ENCODE measurements around the gene EFEMP2. TPM values are rescaled to one million over a fixed set of nuclear protein-coding genes. Genes with fewer than 3 reads are reported as not detected.

Gene EFEMP2
- total and polyA plus RNA-seq, 2 donors (not counting 1 experiment from before 2014, with no cell fraction given): 9.5 to 14.7 TPM

DNA sequence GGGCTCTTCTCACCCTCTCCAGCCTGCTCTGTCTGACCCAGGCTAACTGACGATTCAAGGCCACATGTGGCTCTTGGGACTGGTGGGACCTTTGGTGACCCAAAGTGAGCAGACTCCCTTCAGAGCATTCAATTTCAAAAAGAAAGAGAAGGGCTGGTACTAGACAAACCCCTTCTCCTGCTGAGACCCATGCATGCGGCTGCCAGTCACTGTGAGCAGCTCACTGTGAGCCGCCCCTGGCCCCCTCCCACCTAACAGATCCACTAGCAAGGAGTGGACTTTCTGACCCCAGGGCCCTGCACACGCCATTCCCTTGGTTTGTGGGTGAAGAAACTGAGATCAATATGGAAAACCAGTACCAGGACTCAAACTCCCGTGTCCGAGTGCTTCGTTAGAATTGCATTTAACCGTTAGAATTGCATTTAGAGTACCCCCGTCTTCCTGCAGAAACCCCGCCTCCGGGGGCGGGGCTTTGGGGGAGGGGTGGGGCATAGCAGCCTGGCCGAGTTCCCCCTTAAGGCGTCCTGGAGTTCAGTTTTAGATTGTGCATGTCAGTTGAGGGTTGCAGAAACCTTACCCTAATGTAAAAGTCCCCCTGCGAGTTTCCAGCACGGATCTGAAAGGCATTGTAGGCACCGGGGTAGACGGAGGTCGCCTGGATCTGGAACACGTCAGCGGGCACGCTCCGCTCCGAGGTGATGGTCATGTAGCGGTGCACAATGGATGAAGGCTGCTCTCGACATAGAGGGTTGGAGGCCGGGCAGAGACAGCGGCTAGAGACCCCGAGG is 5.1 kb downstream of the EFEMP2 start:
- Histone ChIP-seq H3K27ac (ENCODE audit: low read length in 2 of 2) (no peak overlapping the region), H3K36me3 (replicated peaks in 1 of 2; ENCODE audit: control extremely low read depth in 1 of 2, control insufficient read depth in 1 of 2, extremely low read depth in 1 of 2, insufficient read depth in 2 of 2, low read length in 1 of 2) (peaks cover 0 to 40% of the 10 kb centered on the region in 2 experiments), H3K4me1 (ENCODE audit: control insufficient read depth in 2 of 2, insufficient read depth in 2 of 2, low read length in 2 of 2) (peaks cover 7 to 14% of the 10 kb centered on the region in 2 donors), H2AFZ (ENCODE audit: insufficient read depth, low read depth, low read length, poor library complexity, severe bottlenecking) (no peak overlapping the region), H3K4me3 (ENCODE audit: control extremely low read depth in 1 of 5, extremely low read depth in 1 of 5, insufficient read depth in 1 of 5, low read depth in 2 of 5, low read length in 4 of 5) (no peak overlapping the region), H4K20me1 (ENCODE audit: control insufficient read depth, insufficient read depth, low read length, poor library complexity, severe bottlenecking) (peaks cover 24% of the 10 kb centered on the region), H3K9me3 (ENCODE audit: control extremely low read depth in 1 of 3, control insufficient read depth in 2 of 3, insufficient read depth in 1 of 3, low read length in 2 of 3) (no peaks in the 10 kb centered on the region), H3K9ac (ENCODE audit: low read length) (no peak overlapping the region), H3K4me2 (replicated peaks; ENCODE audit: low read depth, low read length, poor library complexity, severe bottlenecking) (no peak overlapping the region), H3K79me2 (ENCODE audit: control insufficient read depth, insufficient read depth, low read length) (peaks cover 11% of the 10 kb centered on the region), H3K27me3 (replicated peaks in 1 of 4; ENCODE audit: control extremely low read depth in 1 of 4, control insufficient read depth in 3 of 4, insufficient read depth in 4 of 4, low read length in 3 of 4) (no peaks in the 10 kb centered on the region)
- no peak overlapping the region for H3K27ac Mint-ChIP-seq
- no peak for DNase-seq
- no peaks in the 10 kb centered on the region for H3K9me3 Mint-ChIP-seq (ENCODE audit: insufficient read depth)
- peaks cover 20% of the 10 kb centered on the region for H3K4me1 Mint-ChIP-seq
- POLR2A ChIA-PET: interaction anchor here (0.6 kb wide), 1 partner anchor 768 kb away, joined by 4 read pairs; no protein-coding TSS in a partner anchor
- no peak for ATAC-seq (ENCODE audit: low read depth)
- 89% methylated on average over 17 of the region's 29 CpGs for WGBS (ENCODE audit: insufficient coverage)
- CTCF ChIA-PET: interaction anchor here (1.3 to 7.0 kb wide), 2 partner anchors 15 to 20 kb away, joined by 6 to 65 read pairs; partner anchors contain the start of genes CCDC85B and FIBP
- intact Hi-C loops (cut with micrococcal nuclease): no loop called here
- TF ChIP-seq, protein P1, sequence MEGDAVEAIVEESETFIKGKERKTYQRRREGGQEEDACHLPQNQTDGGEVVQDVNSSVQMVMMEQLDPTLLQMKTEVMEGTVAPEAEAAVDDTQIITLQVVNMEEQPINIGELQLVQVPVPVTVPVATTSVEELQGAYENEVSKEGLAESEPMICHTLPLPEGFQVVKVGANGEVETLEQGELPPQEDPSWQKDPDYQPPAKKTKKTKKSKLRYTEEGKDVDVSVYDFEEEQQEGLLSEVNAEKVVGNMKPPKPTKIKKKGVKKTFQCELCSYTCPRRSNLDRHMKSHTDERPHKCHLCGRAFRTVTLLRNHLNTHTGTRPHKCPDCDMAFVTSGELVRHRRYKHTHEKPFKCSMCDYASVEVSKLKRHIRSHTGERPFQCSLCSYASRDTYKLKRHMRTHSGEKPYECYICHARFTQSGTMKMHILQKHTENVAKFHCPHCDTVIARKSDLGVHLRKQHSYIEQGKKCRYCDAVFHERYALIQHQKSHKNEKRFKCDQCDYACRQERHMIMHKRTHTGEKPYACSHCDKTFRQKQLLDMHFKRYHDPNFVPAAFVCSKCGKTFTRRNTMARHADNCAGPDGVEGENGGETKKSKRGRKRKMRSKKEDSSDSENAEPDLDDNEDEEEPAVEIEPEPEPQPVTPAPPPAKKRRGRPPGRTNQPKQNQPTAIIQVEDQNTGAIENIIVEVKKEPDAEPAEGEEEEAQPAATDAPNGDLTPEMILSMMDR (IDR thresholded peaks at IDR 0.05): no peak
- TF ChIP-seq EZH2 (IDR thresholded peaks at IDR 0.05; ENCODE audit: borderline replicate concordance, insufficient read depth, low read depth, low read length, poor library complexity, severe bottlenecking): no peak
- H3K27me3 Mint-ChIP-seq: no peaks in the 10 kb centered on the region
- no peak overlapping the region for H3K4me3 Mint-ChIP-seq

Data from B cell (primary cell).